Stimulated activated CD4-positive, alpha-beta T cell treated with anti-CD3 and anti-CD28 coated beads, Interleukin-4, amount 100 ng/mL, for 24 hours (primary cell): Measurements from ENCODE around the gene CASP14.
"Not testable (repeated sequence)": the region's sequence is repeated elsewhere in the genome, so short reads cannot be mapped to it uniquely, and the experiment has no call there.

Source experiments
- DNase-seq: peaks from one replicate; pipeline ENCODE4 v3.0.0-alpha.2; 2020

CASP14 gene, protein sequence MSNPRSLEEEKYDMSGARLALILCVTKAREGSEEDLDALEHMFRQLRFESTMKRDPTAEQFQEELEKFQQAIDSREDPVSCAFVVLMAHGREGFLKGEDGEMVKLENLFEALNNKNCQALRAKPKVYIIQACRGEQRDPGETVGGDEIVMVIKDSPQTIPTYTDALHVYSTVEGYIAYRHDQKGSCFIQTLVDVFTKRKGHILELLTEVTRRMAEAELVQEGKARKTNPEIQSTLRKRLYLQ

DNA sequence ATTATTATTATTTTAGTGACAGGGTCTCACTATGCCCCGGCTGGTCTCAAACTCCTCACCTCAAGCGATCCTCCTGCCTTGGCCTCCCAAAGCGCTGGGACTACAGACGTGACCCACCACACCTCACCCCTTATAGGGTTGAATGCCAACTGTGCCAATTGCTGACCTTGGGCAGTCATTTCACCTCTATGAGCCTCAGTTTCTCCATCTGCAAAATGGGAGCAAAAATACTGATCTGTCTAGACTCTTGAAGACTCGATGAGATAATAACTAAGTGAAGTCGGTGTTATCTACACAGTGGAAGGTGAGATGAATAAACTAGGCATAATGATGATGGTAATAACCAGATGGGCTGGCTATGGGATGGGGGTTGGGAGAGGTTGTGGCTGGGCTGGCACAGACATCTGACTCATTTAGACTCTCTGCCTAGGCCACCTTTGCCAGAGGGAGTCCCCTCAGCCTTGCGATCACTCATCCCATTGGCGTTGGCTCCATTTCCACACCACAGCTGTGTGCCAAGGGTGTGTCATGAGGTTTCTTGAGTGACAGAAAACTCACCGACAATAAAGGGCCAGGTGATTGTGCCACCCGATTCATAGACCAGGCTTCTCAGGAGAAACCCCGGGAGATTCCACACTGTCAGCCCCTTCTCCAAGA, at the start of gene CASP14:
Gene CASP14 (plus strand): TSS at position 596 of the 657 bp plus-strand sequence. CDS start 2,772 bp downstream, outside the sequence.
- no peak for DNase-seq

DNA sequence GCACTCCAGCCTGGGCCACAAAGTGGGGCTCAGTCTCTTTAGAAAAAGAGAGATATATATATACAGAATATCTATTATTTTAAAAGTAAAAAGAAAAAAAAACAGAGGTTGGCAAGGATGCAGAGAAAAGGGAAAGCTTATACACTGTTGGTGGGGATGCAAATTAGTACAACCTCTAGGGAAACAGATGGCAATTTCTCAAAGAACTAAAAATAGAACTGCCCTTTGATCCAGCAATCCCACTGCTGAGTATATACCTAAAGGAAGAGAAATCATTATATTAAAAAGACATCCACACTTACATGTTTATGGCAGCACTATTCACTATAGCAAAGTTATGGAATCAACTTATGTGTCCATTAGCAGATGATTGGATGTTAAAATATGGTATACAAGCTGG, 41.0 kb upstream of the CASP14 start:
- no peak for DNase-seq

DNA sequence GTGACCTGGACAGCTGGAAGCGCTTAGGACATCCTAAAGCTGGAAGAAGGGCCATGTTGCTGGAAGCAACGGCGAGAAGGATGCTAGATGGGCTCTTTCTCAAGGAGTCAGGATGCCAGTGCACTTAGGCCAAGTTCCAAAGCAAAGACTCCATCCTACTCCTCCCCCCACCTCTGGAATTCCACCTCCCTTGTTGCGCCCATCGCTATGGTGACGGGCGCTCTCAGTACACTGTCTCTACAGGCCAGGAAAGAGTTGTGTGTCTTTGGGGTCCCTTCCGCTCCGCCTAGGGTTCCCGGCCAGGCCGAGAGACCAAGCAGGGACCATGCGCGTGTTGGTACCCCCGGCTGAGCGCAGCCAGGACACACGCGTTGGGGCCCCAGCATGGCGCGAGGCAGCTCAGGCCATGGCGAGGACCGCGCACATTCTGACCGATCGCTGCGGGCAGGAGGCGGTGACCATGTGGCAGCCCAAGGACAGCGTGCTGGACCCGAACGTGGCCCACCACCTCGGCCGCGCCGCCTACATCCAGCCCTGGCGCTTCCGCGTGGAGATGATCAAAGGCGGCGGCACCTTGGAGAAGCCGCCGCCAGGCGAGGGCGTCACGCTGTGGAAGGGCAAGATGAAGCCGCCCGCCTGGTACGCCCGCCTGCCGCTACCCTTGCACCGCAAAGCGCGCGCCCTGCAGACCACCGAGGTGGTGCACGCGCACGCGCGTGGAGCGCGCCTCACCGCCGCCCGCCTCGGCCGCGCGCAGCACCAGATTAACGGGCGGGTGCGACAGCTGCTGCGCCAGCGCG, 38.6 kb upstream of the CASP14 start:
- no peak for DNase-seq

DNA sequence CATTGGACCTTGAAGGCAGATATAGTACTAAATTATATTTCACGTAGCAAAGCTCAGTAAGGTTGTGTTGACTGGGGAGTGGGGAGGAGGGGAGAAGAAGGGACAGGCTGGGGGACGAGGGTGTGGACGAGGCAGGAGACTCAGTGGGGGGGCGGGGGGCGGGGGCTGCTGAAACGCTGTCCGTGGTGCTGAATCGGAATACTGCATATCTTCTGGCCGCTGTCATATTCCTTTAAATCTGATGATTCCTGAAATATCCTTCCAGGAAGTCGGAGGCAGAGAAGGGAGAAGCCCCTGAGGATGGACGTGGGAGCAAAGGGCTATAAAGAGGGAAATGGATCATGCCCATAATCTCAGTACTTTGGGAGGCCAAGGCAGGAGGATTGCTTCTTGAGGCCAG, 34.7 kb upstream of the CASP14 start:
- DNase-seq = no peak

DNA sequence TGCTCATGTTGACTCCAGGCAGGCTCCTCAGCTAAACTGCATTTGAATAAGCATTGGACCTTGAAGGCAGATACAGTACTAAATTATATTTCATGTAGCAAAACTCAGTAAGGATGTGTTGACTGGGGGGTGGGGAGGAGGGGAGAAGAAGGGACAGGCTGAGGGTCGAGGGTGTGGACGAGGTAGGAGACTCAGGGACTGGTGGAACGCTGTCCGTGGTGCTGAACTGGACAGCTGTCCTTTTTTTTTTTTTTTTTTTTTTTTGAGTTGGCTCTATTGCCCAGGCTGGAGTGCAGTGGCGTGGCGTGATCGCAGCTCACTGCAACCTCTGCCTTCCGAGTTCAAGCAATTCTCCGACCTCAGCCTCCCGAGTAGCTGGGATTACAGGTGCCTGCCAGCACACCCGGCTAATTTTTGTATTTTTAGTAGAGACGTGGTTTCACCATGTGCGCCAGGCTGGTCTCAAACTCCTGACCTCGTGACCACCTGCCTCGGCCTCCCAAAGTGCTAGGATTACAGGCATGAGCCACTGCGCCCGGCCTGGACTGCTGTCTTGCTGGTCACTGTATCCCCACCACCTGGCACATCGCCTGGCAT, 33.2 kb upstream of the CASP14 start:
- DNase-seq = no peak

GRCh38 chr19:15018836-15019235, 30.4 kb upstream of the CASP14 start:
- DNase-seq = not testable (repeated sequence)

DNA sequence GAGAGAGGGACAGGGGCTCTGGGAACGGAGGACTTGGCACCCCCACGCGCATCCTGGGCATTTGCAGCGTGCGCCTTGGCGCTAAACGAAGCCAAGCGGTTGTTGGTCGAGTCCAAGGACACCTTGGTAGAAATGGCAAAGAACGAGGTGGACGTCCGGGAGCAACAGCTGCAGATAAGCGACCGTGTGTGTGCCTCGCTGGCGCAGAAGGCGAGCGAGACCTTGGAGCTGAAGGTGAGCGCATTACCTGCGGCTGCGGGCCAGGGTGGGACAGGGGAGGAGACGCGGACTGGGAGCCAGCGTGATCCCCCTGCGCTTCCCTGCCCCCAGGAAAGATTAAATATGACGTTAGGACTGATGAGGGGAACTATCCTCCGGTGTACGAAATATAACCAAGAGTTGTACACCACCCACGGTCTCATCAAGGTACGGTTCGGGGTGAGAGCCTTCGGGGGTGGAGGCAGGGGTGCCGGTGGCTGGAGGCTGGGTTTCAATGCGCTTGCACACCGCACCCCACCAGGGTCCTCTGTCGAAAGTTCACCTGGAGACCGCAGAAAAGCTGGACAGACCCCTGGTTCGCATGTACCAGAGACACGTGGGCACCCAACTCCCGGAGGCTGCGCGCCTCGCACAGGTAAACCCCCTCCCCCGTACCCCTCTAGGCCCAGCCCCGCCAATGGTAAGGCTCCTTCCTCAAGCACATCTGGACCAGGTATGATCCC, 27.8 kb upstream of the CASP14 start:
- no peak for DNase-seq

DNA sequence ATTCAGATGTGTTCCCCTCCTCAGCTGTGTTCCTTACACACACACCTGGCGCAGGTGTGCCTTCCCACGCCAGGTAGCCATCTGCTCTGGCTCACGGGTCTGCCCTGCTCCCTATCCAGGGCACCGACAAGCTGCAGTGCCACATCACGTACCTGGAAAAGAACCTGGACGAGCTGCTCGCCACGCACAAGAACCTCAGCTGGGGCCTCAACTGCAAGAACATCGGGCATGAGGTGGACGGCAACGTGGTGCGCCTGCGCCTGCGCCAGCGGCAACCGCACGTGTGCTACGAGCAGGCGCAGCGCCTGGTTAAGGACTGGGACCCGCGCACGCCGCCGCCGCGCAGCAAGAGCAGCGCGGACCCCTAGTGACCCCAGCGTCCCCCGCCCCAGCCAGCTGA, 26.5 kb upstream of the CASP14 start:
- DNase-seq = no peak

- no peak for DNase-seq
Measured at GRCh38 chr19:15025217-15025616, 24.1 kb upstream of the CASP14 start.

- no peak for DNase-seq
Measured at GRCh38 chr19:15028490-15028889, 20.8 kb upstream of the CASP14 start.

- DNase-seq = no peak
Measured at GRCh38 chr19:15031675-15032074, 17.6 kb upstream of the CASP14 start.

DNA sequence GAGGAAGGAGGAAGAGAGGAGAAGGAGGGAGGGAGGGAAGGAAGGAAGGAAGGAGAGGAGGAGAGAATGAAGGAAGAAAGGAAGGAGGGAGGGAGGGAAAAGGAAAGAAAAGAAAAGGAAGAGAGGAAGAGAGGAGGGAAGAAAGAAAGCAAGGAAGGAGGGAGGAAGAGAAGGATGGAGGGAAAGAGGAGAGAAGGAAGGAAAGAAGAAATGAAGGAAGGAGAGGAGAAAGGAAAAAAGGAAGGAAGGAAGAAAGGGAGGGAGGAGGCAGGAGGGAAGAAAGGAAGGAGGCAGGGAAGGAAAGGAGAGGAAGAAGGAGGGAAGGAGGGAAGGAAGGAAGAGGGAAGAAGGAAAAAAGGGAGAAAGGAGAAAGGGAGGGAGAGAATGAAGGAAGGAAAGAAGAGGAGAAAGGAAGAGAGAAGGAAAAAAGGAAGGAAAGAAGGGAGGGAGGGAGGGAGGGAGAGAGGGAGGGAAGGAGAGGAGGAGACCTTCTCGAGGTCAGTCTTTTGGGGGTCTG, 13.4 kb upstream of the CASP14 start:
- DNase-seq = no peak

DNA sequence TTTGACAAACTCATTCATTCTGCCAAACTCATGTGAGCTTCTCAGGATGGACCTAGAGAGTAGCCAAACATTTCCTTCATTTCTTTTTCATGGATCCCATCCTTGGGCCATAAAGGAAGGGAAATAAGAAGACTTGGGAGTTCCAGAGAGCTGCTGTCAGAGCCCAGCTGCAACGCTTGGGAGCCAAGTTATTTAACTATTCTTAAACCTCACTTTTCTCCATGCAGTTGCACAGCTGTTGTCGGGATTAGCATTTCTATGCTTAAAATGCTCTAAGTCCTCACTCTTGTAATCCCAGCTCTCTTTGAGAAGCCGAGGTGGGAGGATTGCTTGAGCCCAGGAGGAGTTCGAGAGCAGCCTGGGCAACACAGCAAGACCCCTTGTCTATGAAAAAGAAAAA, 11.7 kb upstream of the CASP14 start:
- DNase-seq = no peak

- DNase-seq = no peak
Measured at GRCh38 chr19:15038294-15038693, 11.0 kb upstream of the CASP14 start.

DNA sequence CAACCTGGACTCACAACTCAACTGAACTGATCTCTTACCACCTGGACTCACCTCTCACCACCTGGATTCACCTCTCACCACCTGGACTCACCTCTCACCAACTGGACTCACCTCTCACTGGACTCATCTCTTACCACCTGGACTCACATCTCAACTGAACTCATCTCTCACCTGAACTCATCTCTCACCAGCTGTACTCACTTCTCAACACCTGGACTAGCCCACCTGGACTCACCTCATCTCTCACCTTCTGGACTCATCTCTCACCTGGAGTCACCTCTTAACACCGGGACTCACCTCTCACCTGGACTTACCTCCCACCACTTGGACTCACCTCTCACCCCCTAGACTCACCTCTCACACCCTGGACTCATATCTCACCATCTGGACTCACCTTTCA, 7.3 kb upstream of the CASP14 start:
- no peak for DNase-seq

DNA sequence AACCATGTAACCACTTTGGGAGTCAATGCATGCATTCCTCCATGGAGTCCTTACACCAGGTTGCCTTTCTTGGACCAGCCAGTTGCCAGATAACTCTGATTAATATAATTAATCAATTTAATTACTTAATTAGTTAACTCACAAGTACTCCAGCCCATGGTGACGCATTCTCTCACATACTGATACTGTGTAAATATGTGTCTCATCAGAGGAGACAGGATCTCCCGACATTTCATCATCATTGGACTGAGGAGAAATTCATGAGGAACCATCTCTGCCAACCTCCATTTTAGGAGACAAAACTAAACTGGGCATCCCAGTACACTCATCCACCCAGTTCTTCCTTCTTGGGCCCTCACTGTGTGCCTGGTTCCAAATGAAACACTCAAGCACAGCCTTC, 6.5 kb upstream of the CASP14 start:
- DNase-seq = no peak

GRCh38 chr19:15045506-15045905, 3.8 kb upstream of the CASP14 start:
- no peak for DNase-seq

GRCh38 chr19:15047680-15048079, 1.6 kb upstream of the CASP14 start:
- no peak for DNase-seq

GRCh38 chr19:15048128-15048527, 1.2 kb upstream of the CASP14 start:
- no peak for DNase-seq

GRCh38 chr19:15050639-15051038, 1.4 kb downstream of the CASP14 start:
- no peak for DNase-seq

DNA sequence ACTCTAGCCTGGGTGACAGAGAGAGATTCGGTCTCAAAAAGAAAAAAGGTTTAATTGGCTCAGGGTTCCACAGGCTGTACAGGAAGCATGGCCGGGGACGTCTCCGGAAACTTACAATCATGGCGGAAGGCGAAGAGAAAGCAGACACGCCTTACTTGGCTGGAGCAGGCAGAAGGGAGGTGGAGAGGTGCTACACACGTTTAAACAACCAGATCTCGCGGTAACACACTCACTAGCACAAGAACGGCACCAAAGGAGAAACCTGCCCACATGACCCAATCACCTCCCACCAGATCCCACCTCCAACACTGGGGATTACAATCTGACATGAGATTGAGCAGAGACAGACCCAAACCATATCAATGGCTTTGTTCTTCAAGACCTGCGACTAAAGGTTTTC, 12.8 kb downstream of the CASP14 start:
- DNase-seq = no peak

- not testable (repeated sequence) for DNase-seq
Measured at GRCh38 chr19:15070386-15070785, 21.1 kb downstream of the CASP14 start.
